H1 (cell line): Measurements from ENCODE around the gene APOBEC3C. TPM values are rescaled to one million over a fixed set of nuclear protein-coding genes. Genes with fewer than 3 reads are reported as not detected.
"Not testable (repeated sequence)": the region's sequence is repeated elsewhere in the genome, so short reads cannot be mapped to it uniquely, and the experiment has no call there.

Experiments
- CTCF ChIA-PET: fragments of 300-600 bp; sonication (Branson Sonifier 250); formaldehyde crosslinking; loops from one replicate; lab custom pipeline; 2021; ENCODE audit not compliant: partially characterized antibody; lab: Charles Lee
- POLR2A ChIA-PET: fragments of 300-600 bp; sonication (Branson Sonifier 250); formaldehyde crosslinking; loops from one replicate; lab custom pipeline; 2021; ENCODE audit warnings: inconsistent platforms; ENCODE audit not compliant: partially characterized antibody; lab: Charles Lee
- DNase-seq, 2 experiments: peaks; one replicate each; pipeline versions ENCODE4 v3.0.0 to v3.0.0-alpha.2; 2010 to 2022; ENCODE audit warnings: low spot score in 2 of 2, low read depth in 1 of 2, mixed read lengths in 1 of 2
- FAIRE-seq: peaks from 2 replicates; lab custom pipeline; 2011; peaks lifted over from hg19 to GRCh38; lab: Jason Lieb, UNC
- H2AFZ ChIP-seq: 2 replicates; pipeline ENCODE4 v1.8.1; 2012; ENCODE audit warnings: low read length, inconsistent platforms
- H2AK5ac ChIP-seq: 2 replicates; pipeline ENCODE4 v1.6.1; 2013; ENCODE audit warnings: low read depth, low read length
- H2BK120ac ChIP-seq: replicated peaks from 2 replicates; pipeline ENCODE3; 2013; ENCODE audit warnings: low read depth, low read length, inconsistent platforms
- H2BK12ac ChIP-seq: 2 replicates; pipeline ENCODE4 v1.6.1; 2013; ENCODE audit warnings: low read depth, low read length
- H2BK15ac ChIP-seq: 2 replicates; pipeline ENCODE4 v1.6.1; 2013; ENCODE audit warnings: low read length
- H2BK20ac ChIP-seq: 2 replicates; pipeline ENCODE4 v1.6.1; 2013; ENCODE audit warnings: low read length
- H2BK5ac ChIP-seq: 2 replicates; pipeline ENCODE4 v1.6.1; 2013; ENCODE audit warnings: low read depth, low read length
- H3K14ac ChIP-seq: 2 replicates; pipeline ENCODE4 v1.6.1; 2013; ENCODE audit warnings: inconsistent platforms; ENCODE audit not compliant: insufficient read length
- H3K18ac ChIP-seq: 2 replicates; pipeline ENCODE4 v1.6.1; 2013; ENCODE audit warnings: low read length; ENCODE audit errors: extremely low read depth
- H3K23ac ChIP-seq: 2 replicates; pipeline ENCODE4 v1.6.1; 2013; ENCODE audit warnings: inconsistent platforms; ENCODE audit not compliant: insufficient read length
- H3K23me2 ChIP-seq: 2 replicates; pipeline ENCODE4 v1.6.1; 2013; ENCODE audit warnings: low read depth, low read length
- H3K27ac ChIP-seq: 2 replicates; pipeline ENCODE4 v1.6.1; 2011; ENCODE audit warnings: low read depth, low read length, inconsistent platforms
- H3K27me3 ChIP-seq, 4 experiments: replicated peaks in 1 of 4; 1 replicate in 1 of 4; 2 replicates in 3 of 4; pipeline versions ENCODE4 v1.6.1 to v1.8.1; 2011 to 2013; ENCODE audit warnings: low read length in 3 of 4, mild to moderate bottlenecking in 3 of 4, inconsistent platforms in 2 of 4, mixed read lengths in 2 of 4, moderate library complexity in 1 of 4; ENCODE audit not compliant: control insufficient read depth in 3 of 4, insufficient read depth in 3 of 4; ENCODE audit errors: extremely low read depth in 1 of 4
- H3K36me3 ChIP-seq, 4 experiments: 2 replicates each; pipeline versions ENCODE4 v1.6.1 to v1.8.1; 2011 to 2013; ENCODE audit warnings: mild to moderate bottlenecking in 4 of 4, low read length in 3 of 4, moderate library complexity in 2 of 4, control low read depth in 1 of 4, inconsistent platforms in 1 of 4; ENCODE audit not compliant: insufficient read depth in 4 of 4, control insufficient read depth in 2 of 4
- H3K4ac ChIP-seq: replicated peaks from 2 replicates; pipeline ENCODE3; 2013; ENCODE audit warnings: low read length, low read depth, mixed read lengths, inconsistent platforms; ENCODE audit not compliant: insufficient read length
- H3K4me1 ChIP-seq, 4 experiments: replicated peaks in 1 of 4; 1 replicate in 1 of 4; 2 replicates in 3 of 4; pipeline versions ENCODE4 v1.6.1 to v1.8.1; 2011 to 2013; ENCODE audit warnings: low read length in 3 of 4, inconsistent platforms in 2 of 4, mixed read lengths in 1 of 4; ENCODE audit not compliant: insufficient read depth in 4 of 4, control insufficient read depth in 3 of 4
- H3K4me2 ChIP-seq, 2 experiments: 2 replicates each; pipeline versions ENCODE4 v1.6.1 to v1.8.1; 2011 to 2013; ENCODE audit warnings: low read depth in 2 of 2, low read length in 2 of 2, control low read depth in 1 of 2, inconsistent platforms in 1 of 2, mild to moderate bottlenecking in 1 of 2; ENCODE audit not compliant: insufficient read depth in 1 of 2
- H3K4me3 ChIP-seq, 4 experiments: fragments of 200-600, 300-600 bp in 1 of 4; sonication (generic), shearing (Covaris generic), sonication (Bioruptor Twin) in 1 of 4; 2 replicates each; pipeline versions ENCODE4 v1.5.1 to v1.8.1; 2011 to 2016; ENCODE audit warnings: low read length in 4 of 4, low read depth in 3 of 4, control low read depth in 2 of 4, inconsistent platforms in 2 of 4, mild to moderate bottlenecking in 2 of 4, mixed read lengths in 1 of 4, moderate library complexity in 1 of 4; ENCODE audit not compliant: insufficient read depth in 2 of 4; ENCODE audit errors: extremely low read depth in 1 of 4
- H3K56ac ChIP-seq: replicated peaks from 2 replicates; pipeline ENCODE3; 2013; ENCODE audit warnings: low read depth, mild to moderate bottlenecking, mixed read lengths, low read length, inconsistent platforms; ENCODE audit not compliant: insufficient read length
- H3K79me1 ChIP-seq: 2 replicates; pipeline ENCODE4 v1.6.1; 2013; ENCODE audit warnings: low read depth, low read length, control low read depth
- H3K79me2 ChIP-seq, 2 experiments: 2 replicates each; pipeline versions ENCODE4 v1.6.1 to v1.8.1; 2012 to 2013; ENCODE audit warnings: low read length in 2 of 2, mild to moderate bottlenecking in 2 of 2, inconsistent platforms in 1 of 2; ENCODE audit not compliant: insufficient read depth in 2 of 2, control insufficient read depth in 1 of 2
- H3K9ac ChIP-seq, 4 experiments: replicated peaks in 1 of 4; 1 replicate in 1 of 4; 2 replicates in 3 of 4; pipeline versions ENCODE4 v1.6.1 to v1.8.1; 2011 to 2013; ENCODE audit warnings: low read depth in 3 of 4, low read length in 3 of 4, control low read depth in 2 of 4, mild to moderate bottlenecking in 2 of 4, moderate library complexity in 2 of 4, inconsistent platforms in 1 of 4; ENCODE audit errors: extremely low read depth in 1 of 4
- H3K9me3 ChIP-seq, 2 experiments: 2 replicates each; pipeline versions ENCODE4 v1.6.1 to v1.8.1; 2012 to 2013; ENCODE audit warnings: mild to moderate bottlenecking in 2 of 2, moderate library complexity in 2 of 2, control low read depth in 1 of 2, inconsistent platforms in 1 of 2, low read depth in 1 of 2, low read length in 1 of 2, mixed read lengths in 1 of 2; ENCODE audit not compliant: insufficient read depth in 2 of 2
- H4K20me1 ChIP-seq, 2 experiments: replicated peaks in 1 of 2; 2 replicates each; pipeline versions ENCODE3 to v1.8.1; 2011 to 2013; ENCODE audit warnings: inconsistent platforms in 2 of 2, low read length in 2 of 2, mild to moderate bottlenecking in 1 of 2; ENCODE audit not compliant: insufficient read depth in 2 of 2, control insufficient read depth in 1 of 2
- H4K5ac ChIP-seq: 2 replicates; pipeline ENCODE4 v1.6.1; 2013; ENCODE audit warnings: low read length, low read depth, mixed read lengths, inconsistent platforms; ENCODE audit not compliant: insufficient read length
- H4K8ac ChIP-seq: 2 replicates; pipeline ENCODE4 v1.8.0; 2013; ENCODE audit warnings: mild to moderate bottlenecking, moderate library complexity, low read length, inconsistent platforms; ENCODE audit not compliant: insufficient read depth; ENCODE audit errors: extremely low read depth
- H4K91ac ChIP-seq: replicated peaks from 2 replicates; pipeline ENCODE3; 2013; ENCODE audit warnings: low read length, mixed read lengths, inconsistent platforms; ENCODE audit not compliant: insufficient read length
- POU5F1 ChIP-seq: IDR thresholded peaks from 2 replicates; pipeline ENCODE4 v1.6.1; 2011; ENCODE audit warnings: low read depth, mild to moderate bottlenecking, low read length, moderate library complexity
- WGBS, 2 experiments: shearing (Covaris generic) in 1 of 2; methylation state at CpG; one replicate each; pipeline versions ENCODE4 v1.1.6 to v1.1.7; 2013 to 2015; ENCODE audit warnings: low lambda C conversion rate in 2 of 2, mixed read lengths in 2 of 2, inconsistent platforms in 1 of 2, low coverage in 1 of 2, missing lambda C conversion rate in 1 of 2; ENCODE audit not compliant: insufficient replicate concordance in 2 of 2, insufficient coverage in 1 of 2, insufficient read length in 1 of 2; ENCODE audit errors: extremely low coverage in 1 of 2, missing lambda C conversion rate in 1 of 2; 5-methylcytosine and 5-hydroxymethylcytosine counted together
- polyA plus RNA-seq, 7 experiments: library from polyadenylated mRNA; depleted of rRNA in 3 of 7; stranded (reverse) in 5 of 7; unstranded in 2 of 7; fragments of >200 nt in 5 of 7; fragments of 200-250 nt in 2 of 7; gene quantifications; 1 replicate in 5 of 7; 2 replicates in 1 of 7; 4 replicates in 1 of 7; pipeline versions ENCODE4 v1.2.1 to v1.2.3, GENCODE V29; 2011 to 2013; ENCODE audit warnings: missing spikeins in 2 of 7, mixed read lengths in 2 of 7
- total RNA-seq: library from RNA; stranded (reverse); fragmentation: NEBNext Ultra II Directional; extraction: Animal tissue kit (Norgen Biotek cat#: 25700); gene quantifications from 2 replicates; pipeline ENCODE4 v1.2.1, GENCODE V29; 2021

The APOBEC3C gene
- total and polyA plus RNA-seq, 2 of the 8 experiments (the other 6 are each of a cell fraction or from before 2014, with no cell fraction given) = 20.3 to 23.3 TPM

DNA sequence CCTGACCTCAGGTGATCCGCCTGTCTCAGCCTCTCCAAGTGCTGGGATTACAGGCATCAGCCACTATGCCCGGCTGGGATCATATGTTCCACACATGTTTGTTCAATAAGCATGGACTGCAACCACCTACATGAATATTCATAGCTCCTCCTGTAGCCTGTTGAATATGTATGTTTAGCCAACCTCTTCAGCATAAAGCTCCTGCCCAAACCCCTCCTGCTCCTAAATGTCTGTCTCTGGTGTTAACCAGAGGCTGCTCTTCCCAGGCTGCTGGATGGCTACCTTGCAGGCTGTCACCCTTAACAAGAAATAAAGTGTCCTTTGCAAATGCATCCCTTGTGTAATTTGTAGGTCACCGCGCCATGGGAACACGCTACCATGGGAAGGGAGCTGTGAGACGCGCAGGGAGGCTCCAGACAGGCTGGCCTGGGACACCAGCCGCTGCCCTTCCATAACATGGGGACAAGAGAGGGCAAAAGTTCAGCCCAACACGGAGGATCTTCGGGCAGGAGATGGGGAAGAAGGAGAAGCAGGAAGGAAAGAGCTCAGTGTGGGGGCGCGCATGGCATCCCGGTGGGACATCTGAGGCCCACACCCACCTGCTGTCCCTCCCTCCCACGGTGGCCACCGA, 6.1 kb downstream of the APOBEC3C start:
- H2AK5ac ChIP-seq, H3K23me2 ChIP-seq: not testable (repeated sequence)
- peaks cover 2 to 29% (median 22%) of the 10 kb centered on the region in 4 experiments for H3K4me1 ChIP-seq
- peak in 1 of 2 experiments; percentile 66 for DNase-seq
- CTCF ChIA-PET = interaction anchor here (0.6 to 1.5 kb wide), 6 partner anchors 17 to 682 kb away, joined by 3 read pairs; no protein-coding TSS in a partner anchor
- 0 out of 2 replicates have a peak, but pooled peaks have one; percentile 8 for TF ChIP-seq POU5F1
- TF ChIP-seq, all 59 proteins: peak for 1; not testable (repeated sequence) for 58
- Histone ChIP-seq H3K4me2 (peak overlapping the region; percentile 57 to 65), H3K4me3 (peak overlapping the region in 2 of 4 experiments; percentile 12 to 34; a peak in 2 of 8 replicates), H4K5ac (peak overlapping the region; percentile 51), H3K79me2 (peaks cover 0 to 13% of the 10 kb centered on the region in 2 experiments; a peak in 2 of 4 replicates)
- not testable (repeated sequence) for H3K79me1 ChIP-seq, H2BK5ac ChIP-seq, H2BK20ac ChIP-seq, H4K8ac ChIP-seq, H2BK15ac ChIP-seq, H3K36me3 ChIP-seq, H3K9me3 ChIP-seq, H4K20me1 ChIP-seq, H3K27ac ChIP-seq, FAIRE-seq, H4K91ac ChIP-seq, H2BK12ac ChIP-seq, H3K14ac ChIP-seq, H2AFZ ChIP-seq, H3K4ac ChIP-seq, H3K9ac ChIP-seq, H3K18ac ChIP-seq, H3K23ac ChIP-seq, H2BK120ac ChIP-seq, H3K27me3 ChIP-seq, H3K56ac ChIP-seq
- POLR2A ChIA-PET = interaction anchor here (0.9 to 1.8 kb wide), 5 partner anchors 19 to 299 kb away, joined by 3 to 7 read pairs (median 4); partner anchors contain the start of genes APOBEC3B, APOBEC3F and RPL3
- WGBS, 2 experiments = 51% methylated on average over 13 of the region's 15 CpGs; no CpG with 5 or more reads in 1 of the 2 experiments
